ENCODE results near the gene MIER2. TPM values are rescaled to one million over a fixed set of nuclear protein-coding genes. Genes with fewer than 3 reads are reported as not detected.

MIER2 gene
- polyA plus RNA-seq, 1 donor from 2014 or later: 16.0 TPM

DNA sequence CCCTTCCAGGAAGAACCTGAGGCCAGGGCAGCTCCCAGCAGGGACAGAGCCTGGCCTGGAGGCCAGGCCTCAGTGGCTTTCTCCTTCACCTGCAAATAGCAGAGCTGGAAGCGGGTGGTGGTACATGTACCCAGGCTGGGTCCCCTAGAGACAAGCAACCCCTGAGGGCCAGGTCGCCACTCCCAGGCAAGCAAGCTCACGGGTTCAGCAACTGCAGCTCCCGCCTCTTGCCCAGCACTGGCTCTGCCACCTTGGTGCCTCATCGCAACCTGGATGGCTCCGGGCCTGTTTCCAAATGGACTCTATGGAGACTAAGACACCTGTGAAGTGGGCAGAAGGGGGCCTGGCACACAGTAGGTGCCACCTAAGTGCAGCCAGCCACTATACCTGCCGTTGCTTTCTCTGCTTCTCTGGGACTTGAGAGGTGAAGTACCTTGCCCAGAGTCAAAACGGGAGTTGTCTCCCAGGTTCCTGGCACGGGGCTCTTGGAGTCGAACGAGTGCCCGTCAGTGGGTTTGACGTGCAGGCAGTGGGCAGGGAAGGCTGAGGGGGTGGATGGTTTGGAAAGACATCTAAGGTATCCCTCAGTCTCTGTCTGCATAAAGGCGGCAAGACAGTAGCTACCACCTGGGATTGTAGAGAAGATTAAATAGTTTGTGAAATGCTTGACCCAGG lies 51.0 kb downstream of the MIER2 start:
- no peaks in the 10 kb centered on the region for H3K79me2 ChIP-seq (replicated peaks; ENCODE audit: insufficient read depth, low read length)
- H3K9ac ChIP-seq (ENCODE audit: low read length): no peak overlapping the region
- TF ChIP-seq SMC3 (conservative IDR thresholded peaks at IDR 0.05; ENCODE audit: poor library complexity) (no peak), TAF1 (IDR thresholded peaks at IDR 0.05; ENCODE audit: low read depth) (no peak), RAD21 (conservative IDR thresholded peaks at IDR 0.05) (no peak), POLR2AphosphoS5 (IDR thresholded peaks at IDR 0.05) (no peak), EP300 (conservative IDR thresholded peaks at IDR 0.05; ENCODE audit: poor library complexity, severe bottlenecking) (no peak), EZH2 (IDR thresholded peaks at IDR 0.05; ENCODE audit: borderline replicate concordance, insufficient read depth, low read length, poor library complexity, severe bottlenecking) (no peak), MXI1 (conservative IDR thresholded peaks at IDR 0.05; ENCODE audit: poor library complexity, severe bottlenecking) (no peak)
- TF ChIP-seq, protein P1, sequence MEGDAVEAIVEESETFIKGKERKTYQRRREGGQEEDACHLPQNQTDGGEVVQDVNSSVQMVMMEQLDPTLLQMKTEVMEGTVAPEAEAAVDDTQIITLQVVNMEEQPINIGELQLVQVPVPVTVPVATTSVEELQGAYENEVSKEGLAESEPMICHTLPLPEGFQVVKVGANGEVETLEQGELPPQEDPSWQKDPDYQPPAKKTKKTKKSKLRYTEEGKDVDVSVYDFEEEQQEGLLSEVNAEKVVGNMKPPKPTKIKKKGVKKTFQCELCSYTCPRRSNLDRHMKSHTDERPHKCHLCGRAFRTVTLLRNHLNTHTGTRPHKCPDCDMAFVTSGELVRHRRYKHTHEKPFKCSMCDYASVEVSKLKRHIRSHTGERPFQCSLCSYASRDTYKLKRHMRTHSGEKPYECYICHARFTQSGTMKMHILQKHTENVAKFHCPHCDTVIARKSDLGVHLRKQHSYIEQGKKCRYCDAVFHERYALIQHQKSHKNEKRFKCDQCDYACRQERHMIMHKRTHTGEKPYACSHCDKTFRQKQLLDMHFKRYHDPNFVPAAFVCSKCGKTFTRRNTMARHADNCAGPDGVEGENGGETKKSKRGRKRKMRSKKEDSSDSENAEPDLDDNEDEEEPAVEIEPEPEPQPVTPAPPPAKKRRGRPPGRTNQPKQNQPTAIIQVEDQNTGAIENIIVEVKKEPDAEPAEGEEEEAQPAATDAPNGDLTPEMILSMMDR (IDR thresholded peaks at IDR 0.05; ENCODE audit: poor library complexity, severe bottlenecking): no peak
- TF ChIP-seq, protein P2, sequence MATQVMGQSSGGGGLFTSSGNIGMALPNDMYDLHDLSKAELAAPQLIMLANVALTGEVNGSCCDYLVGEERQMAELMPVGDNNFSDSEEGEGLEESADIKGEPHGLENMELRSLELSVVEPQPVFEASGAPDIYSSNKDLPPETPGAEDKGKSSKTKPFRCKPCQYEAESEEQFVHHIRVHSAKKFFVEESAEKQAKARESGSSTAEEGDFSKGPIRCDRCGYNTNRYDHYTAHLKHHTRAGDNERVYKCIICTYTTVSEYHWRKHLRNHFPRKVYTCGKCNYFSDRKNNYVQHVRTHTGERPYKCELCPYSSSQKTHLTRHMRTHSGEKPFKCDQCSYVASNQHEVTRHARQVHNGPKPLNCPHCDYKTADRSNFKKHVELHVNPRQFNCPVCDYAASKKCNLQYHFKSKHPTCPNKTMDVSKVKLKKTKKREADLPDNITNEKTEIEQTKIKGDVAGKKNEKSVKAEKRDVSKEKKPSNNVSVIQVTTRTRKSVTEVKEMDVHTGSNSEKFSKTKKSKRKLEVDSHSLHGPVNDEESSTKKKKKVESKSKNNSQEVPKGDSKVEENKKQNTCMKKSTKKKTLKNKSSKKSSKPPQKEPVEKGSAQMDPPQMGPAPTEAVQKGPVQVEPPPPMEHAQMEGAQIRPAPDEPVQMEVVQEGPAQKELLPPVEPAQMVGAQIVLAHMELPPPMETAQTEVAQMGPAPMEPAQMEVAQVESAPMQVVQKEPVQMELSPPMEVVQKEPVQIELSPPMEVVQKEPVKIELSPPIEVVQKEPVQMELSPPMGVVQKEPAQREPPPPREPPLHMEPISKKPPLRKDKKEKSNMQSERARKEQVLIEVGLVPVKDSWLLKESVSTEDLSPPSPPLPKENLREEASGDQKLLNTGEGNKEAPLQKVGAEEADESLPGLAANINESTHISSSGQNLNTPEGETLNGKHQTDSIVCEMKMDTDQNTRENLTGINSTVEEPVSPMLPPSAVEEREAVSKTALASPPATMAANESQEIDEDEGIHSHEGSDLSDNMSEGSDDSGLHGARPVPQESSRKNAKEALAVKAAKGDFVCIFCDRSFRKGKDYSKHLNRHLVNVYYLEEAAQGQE (IDR thresholded peaks at IDR 0.05; ENCODE audit: borderline replicate concordance): no peak
- H3K4me2 ChIP-seq (ENCODE audit: low read length): no peak overlapping the region
- H3K36me3 ChIP-seq (ENCODE audit: insufficient read depth, low read length): no peaks in the 10 kb centered on the region
- H2AFZ ChIP-seq (ENCODE audit: low read depth, low read length): no peak overlapping the region
- H3K27me3 ChIP-seq (ENCODE audit: insufficient read depth, low read depth, low read length): peaks cover 56% of the 10 kb centered on the region
- no peaks in the 10 kb centered on the region for H4K20me1 ChIP-seq (ENCODE audit: insufficient read depth)
- H3F3A ChIP-seq (ENCODE audit: insufficient read depth, low read length, poor library complexity, severe bottlenecking): no peaks in the 10 kb centered on the region
- no peaks in the 10 kb centered on the region for H3K9me2 ChIP-seq (ENCODE audit: insufficient read depth, low read length)
- H3K27ac ChIP-seq (ENCODE audit: low read length): no peak overlapping the region
- H3K9me3 ChIP-seq (ENCODE audit: low read length): no peaks in the 10 kb centered on the region
- no peak overlapping the region for H3K4me3 ChIP-seq (ENCODE audit: low read length)

DNA sequence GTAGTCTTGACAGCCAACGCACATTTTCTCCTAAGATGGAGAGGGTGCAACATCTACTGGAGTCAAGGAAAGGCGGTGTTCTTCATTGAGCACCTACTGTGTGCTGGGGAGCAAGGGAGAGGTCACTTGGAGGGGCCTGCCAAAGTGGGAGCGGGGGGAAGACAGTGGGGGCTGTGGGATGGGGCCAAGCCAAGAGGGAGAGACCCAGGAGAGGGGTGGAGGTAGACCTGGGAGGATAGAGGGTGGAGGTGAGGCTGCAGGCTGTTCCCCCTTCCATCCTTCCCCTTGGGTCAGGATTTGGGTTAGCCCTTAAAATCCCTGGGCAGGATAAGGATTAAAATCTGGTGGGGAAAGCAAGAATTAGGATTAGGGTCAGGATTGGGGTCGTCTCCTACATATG lies 51.6 kb downstream of the MIER2 start:
- Histone ChIP-seq H2AFZ (ENCODE audit: low read depth, low read length) (no peak overlapping the region), H3K9ac (ENCODE audit: low read length) (no peak overlapping the region), H3K36me3 (ENCODE audit: insufficient read depth, low read length) (no peaks in the 10 kb centered on the region), H3K27ac (ENCODE audit: low read length) (no peak overlapping the region), H3F3A (ENCODE audit: insufficient read depth, low read length, poor library complexity, severe bottlenecking) (no peaks in the 10 kb centered on the region), H3K27me3 (ENCODE audit: insufficient read depth, low read depth, low read length) (peaks cover 59% of the 10 kb centered on the region), H3K9me3 (ENCODE audit: low read length) (no peaks in the 10 kb centered on the region), H3K4me3 (ENCODE audit: low read length) (no peak overlapping the region), H3K4me2 (ENCODE audit: low read length) (no peak overlapping the region), H3K9me2 (ENCODE audit: insufficient read depth, low read length) (no peaks in the 10 kb centered on the region), H4K20me1 (ENCODE audit: insufficient read depth) (no peaks in the 10 kb centered on the region), H3K79me2 (replicated peaks; ENCODE audit: insufficient read depth, low read length) (no peaks in the 10 kb centered on the region)
- TF ChIP-seq EZH2 (IDR thresholded peaks at IDR 0.05; ENCODE audit: borderline replicate concordance, insufficient read depth, low read length, poor library complexity, severe bottlenecking) (no peak), RAD21 (conservative IDR thresholded peaks at IDR 0.05) (no peak), POLR2AphosphoS5 (IDR thresholded peaks at IDR 0.05) (no peak), TAF1 (IDR thresholded peaks at IDR 0.05; ENCODE audit: low read depth) (no peak), MXI1 (conservative IDR thresholded peaks at IDR 0.05; ENCODE audit: poor library complexity, severe bottlenecking) (no peak), EP300 (conservative IDR thresholded peaks at IDR 0.05; ENCODE audit: poor library complexity, severe bottlenecking) (no peak), SMC3 (conservative IDR thresholded peaks at IDR 0.05; ENCODE audit: poor library complexity) (no peak)
- TF ChIP-seq, protein P2 (IDR thresholded peaks at IDR 0.05; ENCODE audit: borderline replicate concordance): no peak
- TF ChIP-seq, protein P1 (IDR thresholded peaks at IDR 0.05; ENCODE audit: poor library complexity, severe bottlenecking): no peak

All from neural cell (in vitro differentiated cells).